DND-41 (cell line): Measurements from ENCODE around the gene COL26A1.

Experiments
- EZH2 ChIP-seq: IDR thresholded peaks from 3 replicates; pipeline ENCODE4 v1.6.1; 2012; ENCODE audit warnings: borderline replicate concordance, low read depth, mild to moderate bottlenecking, moderate library complexity, low read length, inconsistent platforms; ENCODE audit not compliant: severe bottlenecking
- TF ChIP-seq, protein P1 (sequence below): IDR thresholded peaks from 2 replicates; pipeline ENCODE4 v1.5.1; 2012; ENCODE audit warnings: borderline replicate concordance, low read length, moderate library complexity, mild to moderate bottlenecking; ENCODE audit not compliant: poor library complexity, severe bottlenecking; ENCODE audit errors: extremely low read depth

DNA sequence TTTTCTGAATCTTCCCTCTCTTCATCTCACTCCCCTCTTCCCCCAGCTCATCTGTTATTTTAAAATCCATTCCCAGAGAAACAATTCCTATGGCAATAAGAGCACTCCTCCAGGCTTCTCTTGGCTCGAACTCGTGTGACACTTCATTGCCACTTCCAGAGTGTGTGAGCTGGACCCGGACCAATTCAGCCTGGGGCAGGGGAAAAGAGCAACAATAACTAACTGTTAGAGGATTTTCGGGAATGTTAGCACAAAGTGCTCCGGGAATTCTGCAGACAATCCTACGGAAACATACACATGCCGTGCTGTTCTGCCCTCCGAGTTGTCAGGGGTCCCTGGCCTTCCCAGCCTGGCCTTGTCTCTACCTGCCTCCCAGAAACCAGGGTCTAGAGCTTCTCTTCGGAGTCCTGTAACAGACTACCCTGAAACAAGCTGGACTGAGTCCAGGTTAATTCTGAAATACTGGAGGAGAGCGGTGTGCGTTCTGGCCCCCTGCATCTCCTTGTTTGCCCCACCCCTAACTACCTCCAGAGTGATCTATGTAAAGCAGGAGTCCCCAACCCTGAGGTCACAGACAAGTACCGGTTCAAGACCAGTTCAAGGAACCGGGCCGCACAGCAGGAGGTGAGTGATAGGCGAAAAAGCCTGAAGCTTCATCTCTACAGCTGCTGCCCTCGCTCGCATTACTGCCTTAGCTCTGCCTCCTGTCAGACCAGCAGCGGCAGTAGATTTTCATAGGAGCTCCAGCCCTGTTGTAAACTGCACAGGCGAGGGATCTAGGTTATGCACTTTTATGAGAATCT lies 11.3 kb downstream of the COL26A1 start:
- no peak for TF ChIP-seq EZH2
- TF ChIP-seq, protein P1, sequence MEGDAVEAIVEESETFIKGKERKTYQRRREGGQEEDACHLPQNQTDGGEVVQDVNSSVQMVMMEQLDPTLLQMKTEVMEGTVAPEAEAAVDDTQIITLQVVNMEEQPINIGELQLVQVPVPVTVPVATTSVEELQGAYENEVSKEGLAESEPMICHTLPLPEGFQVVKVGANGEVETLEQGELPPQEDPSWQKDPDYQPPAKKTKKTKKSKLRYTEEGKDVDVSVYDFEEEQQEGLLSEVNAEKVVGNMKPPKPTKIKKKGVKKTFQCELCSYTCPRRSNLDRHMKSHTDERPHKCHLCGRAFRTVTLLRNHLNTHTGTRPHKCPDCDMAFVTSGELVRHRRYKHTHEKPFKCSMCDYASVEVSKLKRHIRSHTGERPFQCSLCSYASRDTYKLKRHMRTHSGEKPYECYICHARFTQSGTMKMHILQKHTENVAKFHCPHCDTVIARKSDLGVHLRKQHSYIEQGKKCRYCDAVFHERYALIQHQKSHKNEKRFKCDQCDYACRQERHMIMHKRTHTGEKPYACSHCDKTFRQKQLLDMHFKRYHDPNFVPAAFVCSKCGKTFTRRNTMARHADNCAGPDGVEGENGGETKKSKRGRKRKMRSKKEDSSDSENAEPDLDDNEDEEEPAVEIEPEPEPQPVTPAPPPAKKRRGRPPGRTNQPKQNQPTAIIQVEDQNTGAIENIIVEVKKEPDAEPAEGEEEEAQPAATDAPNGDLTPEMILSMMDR, result no peak
